GM23338 (cell line): ENCODE data around the gene SLC9A1.

Source experiments
- CREB1 ChIP-seq: fragments of 250-450 bp; sonication (Bioruptor Pico); IDR thresholded peaks from 2 replicates; pipeline ENCODE4 v1.5.0; 2020; ENCODE audit warnings: low read depth, mild to moderate bottlenecking, moderate library complexity
- CTCF ChIP-seq, 2 experiments: fragments of 200-600 bp in 1 of 2; sonication (generic) in 1 of 2; conservative IDR thresholded peaks; 2 replicates each; pipeline versions ENCODE4 v1.5.1 to v1.6.1; 2016 to 2017; ENCODE audit warnings: antibody characterized with exemption in 2 of 2, low read depth in 2 of 2, mild to moderate bottlenecking in 2 of 2, moderate library complexity in 1 of 2
- ETS1 ChIP-seq: IDR thresholded peaks from 2 replicates; pipeline ENCODE4 v1.6.1; 2016; ENCODE audit warnings: antibody characterized with exemption
- EZH2 ChIP-seq: fragments of 200-600 bp; sonication (generic); IDR thresholded peaks from one replicate; pipeline ENCODE4 v1.8.0; 2017; ENCODE audit warnings: antibody characterized with exemption, mild to moderate bottlenecking, low read depth; ENCODE audit not compliant: unreplicated experiment
- EZH2phosphoT487 ChIP-seq: fragments of 200-600 bp; sonication (generic); IDR thresholded peaks from one replicate; pipeline ENCODE4 v1.8.1; 2018; ENCODE audit warnings: antibody characterized with exemption; ENCODE audit not compliant: unreplicated experiment
- JUNB ChIP-seq: IDR thresholded peaks from one replicate; pipeline ENCODE4 v1.6.1; 2016; ENCODE audit warnings: antibody characterized with exemption; ENCODE audit not compliant: unreplicated experiment
- NANOG ChIP-seq: IDR thresholded peaks from 2 replicates; pipeline ENCODE4 v1.6.1; 2016; ENCODE audit warnings: antibody characterized with exemption, borderline replicate concordance
- POLR2AphosphoS5 ChIP-seq: IDR thresholded peaks from 2 replicates; pipeline ENCODE4 v1.6.1; 2016; ENCODE audit warnings: antibody characterized with exemption, low read depth
- REST ChIP-seq: IDR thresholded peaks from one replicate; pipeline ENCODE4 v1.6.1; 2018; ENCODE audit warnings: antibody characterized with exemption; ENCODE audit not compliant: unreplicated experiment
- STAT1 ChIP-seq: IDR thresholded peaks from one replicate; pipeline ENCODE4 v1.6.1; 2016; ENCODE audit warnings: antibody characterized with exemption; ENCODE audit not compliant: unreplicated experiment
- ZNF114 ChIP-seq: fragments of 250-450 bp; sonication (Bioruptor Pico); IDR thresholded peaks from 2 replicates; pipeline ENCODE4 v1.5.0; 2020; ENCODE audit warnings: mild to moderate bottlenecking, moderate library complexity
- ZNF331 ChIP-seq: fragments of 250-450 bp; sonication (Bioruptor Pico); IDR thresholded peaks from 2 replicates; pipeline ENCODE4 v1.5.0; 2020; ENCODE audit warnings: low read depth, mild to moderate bottlenecking, moderate library complexity

- TF ChIP-seq EZH2 = no peak
- TF ChIP-seq CTCF (conservative IDR thresholded peaks at IDR 0.05; ENCODE audit: low read depth in 2 of 2) = no peak
- no peak for TF ChIP-seq STAT1
- TF ChIP-seq REST = no peak
- no peak for TF ChIP-seq POLR2AphosphoS5
- no peak for TF ChIP-seq JUNB
- TF ChIP-seq CREB1 (CRISPR knock-in tag) = no peak
- TF ChIP-seq EZH2phosphoT487 = no peak
- TF ChIP-seq ZNF114 (CRISPR knock-in tag) = no peak
- TF ChIP-seq ZNF331 (CRISPR knock-in tag) = no peak
- no peak for TF ChIP-seq NANOG
- no peak for TF ChIP-seq ETS1
These were observed 38.7 kb downstream of the SLC9A1 start for GRCh38 chr1:27116232-27116631.
